IMR-90 (cell line): ENCODE measurements around the gene TRIM33. TPM values are rescaled to one million over a fixed set of nuclear protein-coding genes. Genes with fewer than 3 reads are reported as not detected.

Experiments used
- ATAC-seq: fragments of 200-7000 bp; cut with Tn5 transposase; 2 replicates; pipeline ENCODE4 v1.9.1; 2020; ENCODE audit warnings: low read depth, mild to moderate bottlenecking, moderate library complexity
- BruUV-seq: library from RNA; stranded (reverse); fragments of 400-500 nt; replicated peaks from 2 replicates; lab custom pipeline; 2021; lab: Mats Ljungman, UMichigan
- CTCF ChIA-PET: fragments of 300-600 bp; formaldehyde crosslinking; extraction: SDS; loops from one replicate; lab custom pipeline; 2021; ENCODE audit warnings: antibody characterized with exemption; lab: Yijun Ruan, JAX
- POLR2A ChIA-PET: fragments of 300-600 bp; sonication (Branson Sonifier 250); formaldehyde crosslinking; loops from one replicate; lab custom pipeline; 2022; ENCODE audit warnings: antibody characterized with exemption; ENCODE audit not compliant: unreplicated experiment; lab: Charles Lee
- DNase-seq: peaks from one replicate; pipeline ENCODE4 v3.0.0; 2013
- H2AFZ ChIP-seq: replicated peaks from 2 replicates; pipeline ENCODE3; 2013; ENCODE audit warnings: low read length, mild to moderate bottlenecking; ENCODE audit not compliant: poor library complexity
- H2AK5ac ChIP-seq: 2 replicates; pipeline ENCODE4 v1.6.1; 2013; ENCODE audit warnings: low read depth, low read length, inconsistent platforms
- H2AK9ac ChIP-seq: replicated peaks from 2 replicates; pipeline ENCODE3; 2013; ENCODE audit warnings: mild to moderate bottlenecking, low read depth, low read length, moderate library complexity; ENCODE audit not compliant: poor library complexity
- H2BK120ac ChIP-seq: 2 replicates; pipeline ENCODE4 v1.6.1; 2013; ENCODE audit warnings: low read depth, low read length, inconsistent platforms
- H2BK15ac ChIP-seq: 3 replicates; pipeline ENCODE4 v1.6.1; 2013; ENCODE audit warnings: low read depth, low read length, inconsistent platforms
- H2BK20ac ChIP-seq: 2 replicates; pipeline ENCODE4 v1.6.1; 2013; ENCODE audit warnings: low read depth, mild to moderate bottlenecking, inconsistent platforms, low read length, moderate library complexity
- H2BK5ac ChIP-seq: 2 replicates; pipeline ENCODE4 v1.6.1; 2013; ENCODE audit warnings: mild to moderate bottlenecking, low read depth, low read length, inconsistent platforms; ENCODE audit not compliant: poor library complexity, severe bottlenecking
- H3K14ac ChIP-seq: replicated peaks from 2 replicates; pipeline ENCODE4 v1.6.1; 2013; ENCODE audit warnings: low read depth, low read length, inconsistent platforms
- H3K18ac ChIP-seq: 2 replicates; pipeline ENCODE4 v1.6.1; 2013; ENCODE audit warnings: low read depth, low read length, control low read depth
- H3K23ac ChIP-seq: 2 replicates; pipeline ENCODE4 v1.6.1; 2013; ENCODE audit warnings: low read depth, low read length, inconsistent platforms
- H3K27ac ChIP-seq: 2 replicates; pipeline ENCODE4 v1.5.1; 2013; ENCODE audit warnings: mild to moderate bottlenecking, control low read depth, low read length; ENCODE audit not compliant: insufficient read depth
- H3K27me3 ChIP-seq: 2 replicates; pipeline ENCODE4 v1.6.1; 2013; ENCODE audit warnings: low read length; ENCODE audit not compliant: control insufficient read depth, insufficient read depth
- H3K36me3 ChIP-seq: 2 replicates; pipeline ENCODE4 v1.6.1; 2013; ENCODE audit warnings: low read length, mixed read lengths; ENCODE audit not compliant: control insufficient read depth, insufficient read depth
- H3K4ac ChIP-seq: 2 replicates; pipeline ENCODE4 v1.6.1; 2013; ENCODE audit warnings: low read depth, low read length, inconsistent platforms
- H3K4me1 ChIP-seq: 2 replicates; pipeline ENCODE4 v1.6.1; 2013; ENCODE audit warnings: low read length, mixed read lengths; ENCODE audit not compliant: control insufficient read depth, insufficient read depth
- H3K4me2 ChIP-seq: 2 replicates; pipeline ENCODE4 v1.6.1; 2013; ENCODE audit warnings: low read depth, mild to moderate bottlenecking, control low read depth, low read length, moderate library complexity
- H3K4me3 ChIP-seq: 2 replicates; pipeline ENCODE4 v1.5.1; 2013; ENCODE audit warnings: low read depth, mild to moderate bottlenecking, control low read depth, low read length, moderate library complexity; ENCODE audit not compliant: insufficient read depth
- H3K56ac ChIP-seq: 2 replicates; pipeline ENCODE4 v1.6.1; 2013; ENCODE audit warnings: low read length, inconsistent platforms; ENCODE audit not compliant: insufficient read depth; ENCODE audit errors: extremely low read depth
- H3K79me1 ChIP-seq, 2 experiments: 2 replicates each; pipeline ENCODE4 v1.6.1; 2013; ENCODE audit warnings: low read length in 2 of 2, inconsistent platforms in 1 of 2, low read depth in 1 of 2
- H3K9ac ChIP-seq: 2 replicates; pipeline ENCODE4 v1.6.1; 2013; ENCODE audit warnings: low read depth, low read length, control low read depth
- H3K9me1 ChIP-seq: 2 replicates; pipeline ENCODE4 v1.6.1; 2013; ENCODE audit warnings: low read length, inconsistent platforms; ENCODE audit not compliant: insufficient read depth
- H3K9me3 ChIP-seq: 2 replicates; pipeline ENCODE4 v1.6.1; 2013; ENCODE audit warnings: low read length; ENCODE audit not compliant: control insufficient read depth, insufficient read depth
- H4K20me1 ChIP-seq: 2 replicates; pipeline ENCODE4 v1.6.1; 2013; ENCODE audit warnings: low read length, inconsistent platforms; ENCODE audit not compliant: insufficient read depth
- H4K5ac ChIP-seq: 2 replicates; pipeline ENCODE4 v1.6.1; 2013; ENCODE audit warnings: mild to moderate bottlenecking, low read depth, low read length, control low read depth
- H4K8ac ChIP-seq, 2 experiments: 2 replicates each; pipeline ENCODE4 v1.6.1; 2013; ENCODE audit warnings: low read depth in 2 of 2, low read length in 2 of 2, control low read depth in 1 of 2, inconsistent platforms in 1 of 2
- H4K91ac ChIP-seq: 2 replicates; pipeline ENCODE4 v1.6.1; 2013; ENCODE audit warnings: low read depth, low read length, inconsistent platforms; ENCODE audit not compliant: insufficient read depth
- CEBPB ChIP-seq: IDR thresholded peaks from 2 replicates; pipeline ENCODE4 v1.6.1; 2012; ENCODE audit warnings: low read depth, low read length, improper control_type of control experiment
- CHD1 ChIP-seq: IDR thresholded peaks from 2 replicates; pipeline ENCODE4 v1.6.1; 2012; ENCODE audit warnings: low read depth, low read length, improper control_type of control experiment
- ELK1 ChIP-seq: fragments of 150-350 bp; IDR thresholded peaks from 2 replicates; pipeline ENCODE4 v1.6.1; 2016; ENCODE audit warnings: low read depth, mild to moderate bottlenecking, low read length, moderate library complexity, borderline replicate concordance
- FOS ChIP-seq: fragments of 150-350 bp; IDR thresholded peaks from 2 replicates; pipeline ENCODE4 v1.6.1; 2016; ENCODE audit warnings: low read depth, low read length
- MAFK ChIP-seq: IDR thresholded peaks from 2 replicates; pipeline ENCODE4 v1.6.1; 2012; ENCODE audit warnings: low read depth, low read length, improper control_type of control experiment
- MXI1 ChIP-seq: IDR thresholded peaks from 2 replicates; pipeline ENCODE4 v1.6.1; 2012; ENCODE audit warnings: low read depth, mild to moderate bottlenecking, low read length, moderate library complexity, borderline replicate concordance
- POLR2A ChIP-seq: IDR thresholded peaks from 2 replicates; pipeline ENCODE4 v1.6.1; 2012; ENCODE audit warnings: mild to moderate bottlenecking, low read depth, low read length
- RCOR1 ChIP-seq: IDR thresholded peaks from 2 replicates; pipeline ENCODE4 v1.6.1; 2012; ENCODE audit warnings: mild to moderate bottlenecking, low read length, improper control_type of control experiment; ENCODE audit not compliant: insufficient replicate concordance
- RFX5 ChIP-seq: IDR thresholded peaks from 2 replicates; pipeline ENCODE4 v1.8.0; 2012; ENCODE audit warnings: low read depth, mild to moderate bottlenecking, low read length, moderate library complexity
- WGBS, 2 experiments: methylation state at CpG; one replicate each; pipeline versions ENCODE4 v1.1.5 to v1.1.7; 2013; ENCODE audit warnings: missing lambda C conversion rate in 2 of 2; ENCODE audit not compliant: insufficient read length in 1 of 2; ENCODE audit errors: extremely low coverage in 2 of 2; 5-methylcytosine and 5-hydroxymethylcytosine counted together
- dilution Hi-C: fragments of 300-500 bp; cut with HindIII; formaldehyde crosslinking; loops from one replicate; pipeline ENCODE4 v1.14.3; 2018; ENCODE audit warnings: low sequenced_read_pairs; ENCODE audit not compliant: unreplicated experiment
- in situ Hi-C: fragments of 300-500 bp; cut with MboI; formaldehyde crosslinking; loops from 3 replicates; pipeline ENCODE4 v1.14.3; 2019; ENCODE audit warnings: low sequenced_read_pairs, inconsistent platforms, mixed read lengths
- intact Hi-C: fragments of 100-400 bp; cut with micrococcal nuclease; formaldehyde crosslinking; loops from 2 replicates; pipeline ENCODE4 v1.10.0; 2022
- polyA plus RNA-seq, 3 experiments: library from polyadenylated mRNA; depleted of rRNA; stranded (reverse); fragments of >200 nt; gene quantifications; 2 replicates each; pipeline ENCODE4 v1.2.3, GENCODE V29; 2012; ENCODE audit warnings: low replicate concordance in 1 of 3
- total RNA-seq: library from RNA; depleted of rRNA; stranded (reverse); fragments of >200 nt; gene quantifications from 2 replicates; pipeline ENCODE4 v1.2.3, GENCODE V29; 2012
- TF ChIP-seq, protein P1 (sequence below): fragments of 150-350 bp; IDR thresholded peaks from 2 replicates; pipeline ENCODE4 v1.6.1; 2017; ENCODE audit warnings: mild to moderate bottlenecking, antibody characterized with exemption, low read length, low read depth
- TF ChIP-seq, protein P2 (sequence below): conservative IDR thresholded peaks from 2 replicates; pipeline ENCODE4 v1.5.1; 2012; ENCODE audit warnings: mild to moderate bottlenecking, low read depth, low read length, improper control_type of control experiment

TRIM33 gene
- total and polyA plus RNA-seq, 2 of the 4 experiments (the other 2 are of a cell fraction), result 9.5 to 40.1 TPM

DNA sequence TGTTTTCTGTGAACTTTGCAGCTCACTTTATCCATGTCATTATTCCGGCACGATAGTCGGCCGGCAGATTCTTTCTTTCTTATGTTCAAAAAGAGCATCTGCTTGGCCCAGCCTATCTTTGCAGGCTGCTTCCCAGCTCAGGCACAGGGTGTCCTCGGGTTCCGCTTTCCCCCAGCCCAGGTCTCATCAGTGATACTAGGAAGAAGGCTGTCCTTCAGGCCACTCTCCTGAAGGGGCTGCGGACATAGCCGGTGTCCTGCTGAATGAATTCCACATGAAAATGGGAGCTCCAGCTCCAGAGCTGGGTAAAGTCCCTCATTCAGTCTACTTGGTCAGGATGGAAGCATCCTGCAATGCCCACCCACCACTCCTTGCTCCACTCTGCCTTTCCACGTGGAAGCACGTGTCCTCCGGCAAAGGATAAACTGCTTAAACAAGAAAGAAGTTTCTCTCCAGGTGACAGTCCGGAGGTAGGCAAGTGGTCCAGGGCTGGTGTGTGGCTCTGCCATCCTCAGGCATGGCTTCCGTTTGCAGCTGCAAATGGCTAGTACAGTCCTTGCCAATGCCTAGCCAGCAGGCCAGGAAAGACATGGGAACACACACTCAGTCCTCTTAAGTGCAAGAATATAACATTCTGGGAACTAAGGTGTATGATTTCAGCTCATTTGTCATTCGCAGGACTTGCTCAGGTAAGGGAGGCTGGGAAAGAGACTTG, 161.0 kb downstream of the TRIM33 start:
- Histone ChIP-seq H3K4me1 (peaks cover 9% of the 10 kb centered on the region; the same call in 1 of the 2 replicates), H2BK15ac (no peak overlapping the region), H4K20me1 (no peaks in the 10 kb centered on the region), H3K4me2 (no peak overlapping the region), H3K27me3 (peaks cover 5% of the 10 kb centered on the region; the same call in 1 of the 2 replicates), H2BK120ac (no peak overlapping the region), H3K9ac (no peak overlapping the region), H3K23ac (no peak overlapping the region), H2AK5ac (no peak overlapping the region), H3K56ac (no peak overlapping the region), H2AFZ (no peak overlapping the region), H2BK5ac (no peak overlapping the region), H3K4ac (no peak overlapping the region), H4K5ac (no peak overlapping the region), H3K9me1 (no peaks in the 10 kb centered on the region; the same call in 1 of the 2 replicates), H2BK20ac (no peak overlapping the region), H3K36me3 (no peaks in the 10 kb centered on the region), H2AK9ac (no peak overlapping the region), H4K91ac (no peak overlapping the region), H3K9me3 (no peaks in the 10 kb centered on the region), H3K79me1 (no peaks in the 10 kb centered on the region), H3K27ac (no peak overlapping the region), H3K4me3 (no peak overlapping the region), H3K18ac (no peak overlapping the region), H3K14ac (no peak overlapping the region), H4K8ac (no peak overlapping the region)
- in situ Hi-C loops (no loop called here), intact Hi-C loops (loop anchor here (5.0 kb wide), 2 partner anchors 68 to 162 kb away; partner anchors contain the start of gene TRIM33), dilution Hi-C loops (no loop called here)
- POLR2A ChIA-PET, result no interaction called here
- no TSS peak for BruUV-seq
- DNase-seq, result no peak
- CTCF ChIA-PET, result interaction anchor here (0.6 kb wide), 1 partner anchor 186 kb away, joined by 3 read pairs; no protein-coding TSS in a partner anchor
- no peak for ATAC-seq
- 93% methylated on average over 4 of the region's 14 CpGs; no CpG with 5 or more reads in 1 of the 2 experiments for WGBS, 2 experiments
- TF ChIP-seq MXI1, result no peak
- no peak for TF ChIP-seq FOS
- no peak for TF ChIP-seq RCOR1
- no peak for TF ChIP-seq CEBPB
- no peak for TF ChIP-seq MAFK
- TF ChIP-seq POLR2A, result no peak
- no peak for TF ChIP-seq CHD1
- TF ChIP-seq, protein P1, sequence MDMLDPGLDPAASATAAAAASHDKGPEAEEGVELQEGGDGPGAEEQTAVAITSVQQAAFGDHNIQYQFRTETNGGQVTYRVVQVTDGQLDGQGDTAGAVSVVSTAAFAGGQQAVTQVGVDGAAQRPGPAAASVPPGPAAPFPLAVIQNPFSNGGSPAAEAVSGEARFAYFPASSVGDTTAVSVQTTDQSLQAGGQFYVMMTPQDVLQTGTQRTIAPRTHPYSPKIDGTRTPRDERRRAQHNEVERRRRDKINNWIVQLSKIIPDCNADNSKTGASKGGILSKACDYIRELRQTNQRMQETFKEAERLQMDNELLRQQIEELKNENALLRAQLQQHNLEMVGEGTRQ, result no peak
- no peak for TF ChIP-seq ELK1
- TF ChIP-seq RFX5, result no peak
- TF ChIP-seq, protein P2, sequence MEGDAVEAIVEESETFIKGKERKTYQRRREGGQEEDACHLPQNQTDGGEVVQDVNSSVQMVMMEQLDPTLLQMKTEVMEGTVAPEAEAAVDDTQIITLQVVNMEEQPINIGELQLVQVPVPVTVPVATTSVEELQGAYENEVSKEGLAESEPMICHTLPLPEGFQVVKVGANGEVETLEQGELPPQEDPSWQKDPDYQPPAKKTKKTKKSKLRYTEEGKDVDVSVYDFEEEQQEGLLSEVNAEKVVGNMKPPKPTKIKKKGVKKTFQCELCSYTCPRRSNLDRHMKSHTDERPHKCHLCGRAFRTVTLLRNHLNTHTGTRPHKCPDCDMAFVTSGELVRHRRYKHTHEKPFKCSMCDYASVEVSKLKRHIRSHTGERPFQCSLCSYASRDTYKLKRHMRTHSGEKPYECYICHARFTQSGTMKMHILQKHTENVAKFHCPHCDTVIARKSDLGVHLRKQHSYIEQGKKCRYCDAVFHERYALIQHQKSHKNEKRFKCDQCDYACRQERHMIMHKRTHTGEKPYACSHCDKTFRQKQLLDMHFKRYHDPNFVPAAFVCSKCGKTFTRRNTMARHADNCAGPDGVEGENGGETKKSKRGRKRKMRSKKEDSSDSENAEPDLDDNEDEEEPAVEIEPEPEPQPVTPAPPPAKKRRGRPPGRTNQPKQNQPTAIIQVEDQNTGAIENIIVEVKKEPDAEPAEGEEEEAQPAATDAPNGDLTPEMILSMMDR, result no peak
